OCI-LY7 (cell line): ENCODE results near the gene LENG1.

ENCODE experiments used
- EZH2phosphoT487 ChIP-seq: fragments of 200-600 bp; sonication (generic); IDR thresholded peaks from 2 replicates; pipeline ENCODE4 v1.6.1; 2018; ENCODE audit warnings: low read depth, borderline replicate concordance, mild to moderate bottlenecking, mixed run types, antibody characterized with exemption, low read length, moderate library complexity, mixed read lengths
- TF ChIP-seq, protein P1 (sequence below): fragments of 200-600 bp; sonication (generic); conservative IDR thresholded peaks from 2 replicates; pipeline ENCODE4 v1.5.1; 2014; ENCODE audit warnings: mild to moderate bottlenecking, antibody characterized with exemption, low read length, moderate library complexity, mixed read lengths

DNA sequence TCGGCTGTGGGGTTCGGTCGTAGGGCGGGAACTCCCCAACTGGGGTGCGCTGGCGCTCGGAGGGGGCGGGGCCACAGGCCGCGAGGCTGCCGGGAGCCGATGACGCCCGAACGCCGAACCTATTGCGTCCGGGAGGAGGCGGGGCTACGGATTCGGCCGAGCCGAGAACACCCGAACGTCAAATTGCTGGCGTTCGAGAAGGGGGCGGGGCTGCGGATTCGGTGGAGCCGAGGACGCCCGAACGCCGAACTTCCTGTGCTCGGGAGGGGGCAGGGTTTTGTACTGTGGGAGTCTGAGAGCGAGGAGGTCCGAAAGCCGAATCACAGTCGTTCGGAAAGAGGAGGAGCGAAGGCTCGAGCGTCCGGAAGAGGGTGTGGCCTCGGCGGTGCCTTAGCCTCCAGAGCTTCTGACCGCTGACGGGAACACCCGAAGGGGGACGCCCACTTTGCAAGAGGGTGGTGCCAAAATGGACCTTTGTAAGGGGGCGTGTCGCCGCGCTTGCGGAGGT is 31.0 kb upstream of the LENG1 start:
- TF ChIP-seq, protein P1, sequence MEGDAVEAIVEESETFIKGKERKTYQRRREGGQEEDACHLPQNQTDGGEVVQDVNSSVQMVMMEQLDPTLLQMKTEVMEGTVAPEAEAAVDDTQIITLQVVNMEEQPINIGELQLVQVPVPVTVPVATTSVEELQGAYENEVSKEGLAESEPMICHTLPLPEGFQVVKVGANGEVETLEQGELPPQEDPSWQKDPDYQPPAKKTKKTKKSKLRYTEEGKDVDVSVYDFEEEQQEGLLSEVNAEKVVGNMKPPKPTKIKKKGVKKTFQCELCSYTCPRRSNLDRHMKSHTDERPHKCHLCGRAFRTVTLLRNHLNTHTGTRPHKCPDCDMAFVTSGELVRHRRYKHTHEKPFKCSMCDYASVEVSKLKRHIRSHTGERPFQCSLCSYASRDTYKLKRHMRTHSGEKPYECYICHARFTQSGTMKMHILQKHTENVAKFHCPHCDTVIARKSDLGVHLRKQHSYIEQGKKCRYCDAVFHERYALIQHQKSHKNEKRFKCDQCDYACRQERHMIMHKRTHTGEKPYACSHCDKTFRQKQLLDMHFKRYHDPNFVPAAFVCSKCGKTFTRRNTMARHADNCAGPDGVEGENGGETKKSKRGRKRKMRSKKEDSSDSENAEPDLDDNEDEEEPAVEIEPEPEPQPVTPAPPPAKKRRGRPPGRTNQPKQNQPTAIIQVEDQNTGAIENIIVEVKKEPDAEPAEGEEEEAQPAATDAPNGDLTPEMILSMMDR = no peak
- no peak for TF ChIP-seq EZH2phosphoT487
